Mucosa of rectum (tissue), 2 donors: ENCODE measurements around the gene FYTTD1.
"Not testable (repeated sequence)": the region's sequence is repeated elsewhere in the genome, so short reads cannot be mapped to it uniquely, and the experiment has no call there.

Experiments used
- H3K27ac ChIP-seq, 2 donors: one replicate each; pipeline ENCODE4 v1.7.0; 2013; ENCODE audit warnings: inconsistent platforms in 2 of 2, low read depth in 2 of 2, low read length in 2 of 2
- H3K27me3 ChIP-seq, 2 donors: one replicate each; pipeline ENCODE4 v1.7.0; 2013; ENCODE audit warnings: low read length in 2 of 2; ENCODE audit not compliant: control insufficient read depth in 2 of 2, insufficient read depth in 2 of 2
- H3K36me3 ChIP-seq, 2 donors: one replicate each; pipeline ENCODE4 v1.7.0; 2013; ENCODE audit warnings: low read length in 2 of 2; ENCODE audit not compliant: control insufficient read depth in 2 of 2, insufficient read depth in 2 of 2
- H3K4me1 ChIP-seq, 2 donors: one replicate each; pipeline ENCODE4 v1.7.0; 2013; ENCODE audit warnings: low read length in 2 of 2, mild to moderate bottlenecking in 1 of 2; ENCODE audit not compliant: control insufficient read depth in 2 of 2, insufficient read depth in 2 of 2
- H3K4me3 ChIP-seq, 2 donors: one replicate each; pipeline ENCODE4 v1.7.0; 2013; ENCODE audit warnings: low read length in 2 of 2
- H3K9ac ChIP-seq, 2 donors: one replicate each; pipeline ENCODE4 v1.7.0; 2013; ENCODE audit warnings: low read length in 2 of 2, low read depth in 1 of 2, mild to moderate bottlenecking in 1 of 2
- H3K9me3 ChIP-seq, 2 donors: one replicate each; pipeline ENCODE4 v1.7.0; 2013; ENCODE audit warnings: low read length in 2 of 2; ENCODE audit not compliant: control insufficient read depth in 2 of 2
- donor health status: healthy.
- donor health status: Normal muscosa, but diverticular disease.

FYTTD1 gene, protein sequence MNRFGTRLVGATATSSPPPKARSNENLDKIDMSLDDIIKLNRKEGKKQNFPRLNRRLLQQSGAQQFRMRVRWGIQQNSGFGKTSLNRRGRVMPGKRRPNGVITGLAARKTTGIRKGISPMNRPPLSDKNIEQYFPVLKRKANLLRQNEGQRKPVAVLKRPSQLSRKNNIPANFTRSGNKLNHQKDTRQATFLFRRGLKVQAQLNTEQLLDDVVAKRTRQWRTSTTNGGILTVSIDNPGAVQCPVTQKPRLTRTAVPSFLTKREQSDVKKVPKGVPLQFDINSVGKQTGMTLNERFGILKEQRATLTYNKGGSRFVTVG

DNA sequence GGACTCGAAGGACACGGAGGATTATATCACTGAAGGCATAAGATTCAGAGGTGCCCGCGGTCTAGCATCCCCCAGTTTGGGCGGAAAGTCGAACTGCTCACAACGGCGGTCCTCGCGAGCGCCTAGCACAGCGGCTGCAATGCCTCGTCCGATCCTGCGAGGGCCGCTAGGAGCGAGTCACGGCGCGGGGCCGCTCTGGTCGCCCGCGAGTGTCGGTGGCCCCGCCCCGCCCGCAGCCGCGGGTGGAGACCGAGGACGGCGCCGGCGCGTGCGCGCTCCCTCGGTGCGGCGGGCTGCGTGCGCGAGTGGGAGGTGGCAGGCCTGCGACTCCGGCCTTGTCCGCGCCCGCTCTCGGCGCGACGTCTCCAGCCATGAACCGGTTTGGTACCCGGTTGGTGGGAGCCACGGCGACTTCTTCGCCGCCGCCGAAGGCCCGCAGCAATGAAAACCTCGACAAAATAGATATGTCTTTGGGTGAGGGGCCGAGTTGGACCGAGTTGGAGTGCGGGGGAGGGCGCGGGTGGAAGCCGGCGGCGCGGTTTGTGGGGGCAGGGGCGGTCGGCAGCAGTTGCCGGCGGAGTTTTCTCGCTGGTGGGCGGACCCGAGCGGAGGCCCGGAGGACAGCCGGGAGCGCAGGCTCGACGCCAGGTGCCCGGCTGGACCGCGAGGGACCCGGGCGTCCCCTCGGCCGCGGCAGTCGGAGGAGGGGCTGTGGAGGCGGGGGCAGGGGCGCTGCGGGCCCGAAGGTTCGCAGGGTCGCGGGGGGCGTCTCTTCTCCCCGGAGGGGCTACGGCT is at the start of gene FYTTD1:
Gene FYTTD1 (plus strand): TSS at position 283 of the 795 bp plus-strand sequence. CDS start 89 bp downstream, at position 372.
- H3K4me1 ChIP-seq: peaks cover 15 to 18% of the 10 kb centered on the region in 2 donors
- H3K9me3 ChIP-seq: no peaks in the 10 kb centered on the region
- peak within 1 kb of the TSS; percentile 87 to 96 for H3K4me3 ChIP-seq
- H3K27me3 ChIP-seq: no peaks in the 10 kb centered on the region
- peak within 1 kb of the TSS; percentile 86 to 94 for H3K27ac ChIP-seq
- H3K9ac ChIP-seq: peak within 1 kb of the TSS; percentile 80 to 86
- no peaks in the 10 kb centered on the region for H3K36me3 ChIP-seq

DNA sequence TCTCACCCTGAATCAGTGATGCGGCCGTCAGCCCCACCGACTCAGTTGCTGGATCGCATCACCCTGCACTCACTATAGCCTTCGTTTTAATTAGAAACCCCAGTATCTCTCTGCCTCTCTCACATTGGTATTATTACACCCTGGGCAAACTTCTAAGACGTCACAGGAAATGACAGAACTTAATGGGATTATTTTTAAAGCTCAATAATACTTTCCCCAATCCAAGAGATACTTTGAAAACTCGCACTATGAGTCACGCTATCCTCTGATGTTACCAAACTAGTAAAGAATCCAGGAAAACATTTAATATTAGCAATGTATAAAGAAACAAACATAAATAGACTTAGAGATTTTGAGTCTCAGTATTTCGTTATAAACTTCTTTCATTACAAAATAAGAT is 49.6 kb upstream of the FYTTD1 start:
- Histone ChIP-seq H3K9me3 (no peaks in the 10 kb centered on the region), H3K27ac (no peak overlapping the region), H3K4me3 (no peak overlapping the region), H3K36me3 (peaks cover 53 to 69% of the 10 kb centered on the region in 2 donors), H3K27me3 (no peaks in the 10 kb centered on the region), H3K4me1 (no peaks in the 10 kb centered on the region), H3K9ac (no peak overlapping the region)

DNA sequence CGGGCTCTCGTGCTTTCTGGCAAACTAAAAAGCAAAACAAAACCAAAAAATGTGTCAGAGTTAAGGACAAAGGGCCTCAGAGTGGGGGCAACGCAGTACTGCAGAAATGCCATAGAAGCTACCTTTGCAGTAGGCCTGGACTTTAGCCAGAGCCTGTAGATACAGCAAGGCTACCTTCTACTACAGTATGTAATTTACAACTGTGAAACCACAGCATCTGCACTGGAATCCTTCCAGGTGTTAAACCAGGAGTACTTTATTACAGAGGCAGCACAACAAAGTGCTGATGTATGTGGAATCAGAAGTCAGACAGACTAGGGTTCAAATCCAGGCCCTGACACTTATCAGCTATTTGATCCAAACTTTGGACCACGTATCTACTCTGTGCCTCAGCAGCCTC is 47.8 kb upstream of the FYTTD1 start:
- Histone ChIP-seq H3K27me3 (no peaks in the 10 kb centered on the region), H3K9ac (no peak overlapping the region), H3K4me1 (no peaks in the 10 kb centered on the region), H3K36me3 (peaks cover 41 to 63% of the 10 kb centered on the region in 2 donors), H3K4me3 (no peak overlapping the region), H3K9me3 (no peaks in the 10 kb centered on the region), H3K27ac (no peak overlapping the region)

DNA sequence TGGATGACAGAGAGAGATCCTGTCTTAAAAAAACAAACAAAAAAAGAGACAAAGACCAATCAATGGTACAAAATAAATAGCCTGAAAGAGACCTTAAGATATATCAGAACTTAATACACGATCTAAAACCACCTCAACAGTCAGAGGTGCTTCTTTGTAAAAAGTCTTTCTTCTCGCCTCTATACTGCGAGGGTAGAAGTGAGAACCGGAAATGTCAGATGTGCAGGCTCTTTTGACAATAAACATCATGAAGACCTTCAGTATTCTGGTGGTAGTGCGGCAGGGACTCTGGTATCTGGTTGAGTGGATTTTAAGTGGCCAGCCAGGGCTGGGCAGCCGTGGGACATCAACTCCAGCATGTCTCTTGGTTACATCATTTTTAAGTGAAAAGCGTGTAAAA is 43.0 kb upstream of the FYTTD1 start:
- Histone ChIP-seq H3K4me1 (no peaks in the 10 kb centered on the region), H3K27me3 (no peaks in the 10 kb centered on the region), H3K36me3 (peaks cover 20 to 31% of the 10 kb centered on the region in 2 donors), H3K9me3 (no peaks in the 10 kb centered on the region), H3K4me3 (no peak overlapping the region), H3K27ac (no peak overlapping the region), H3K9ac (no peak overlapping the region)

DNA sequence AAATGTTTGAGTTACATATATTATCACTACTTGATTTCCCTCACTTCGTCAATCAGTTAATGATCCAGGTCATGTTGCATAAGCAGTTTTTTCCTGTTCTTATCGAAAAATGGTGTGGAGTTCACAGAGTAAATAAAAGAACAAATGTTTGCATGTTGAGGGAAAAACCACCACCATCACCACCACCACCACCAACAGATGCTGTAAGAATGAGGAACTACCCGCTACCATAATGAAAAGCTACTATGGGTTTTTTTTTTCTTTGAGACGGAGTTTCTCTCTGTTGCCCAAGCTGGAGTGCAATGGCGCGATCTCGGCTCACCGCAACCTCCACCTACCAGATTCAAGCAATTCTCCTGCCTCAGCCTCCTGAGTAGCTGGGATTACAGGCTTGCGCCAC is 40.5 kb upstream of the FYTTD1 start:
- Histone ChIP-seq H3K4me1 (peaks cover 3 to 7% of the 10 kb centered on the region in 2 donors), H3K27me3 (no peaks in the 10 kb centered on the region), H3K36me3 (peaks cover 12 to 18% of the 10 kb centered on the region in 2 donors), H3K27ac (no peak overlapping the region), H3K4me3 (no peak overlapping the region), H3K9ac (no peak overlapping the region), H3K9me3 (no peaks in the 10 kb centered on the region)

DNA sequence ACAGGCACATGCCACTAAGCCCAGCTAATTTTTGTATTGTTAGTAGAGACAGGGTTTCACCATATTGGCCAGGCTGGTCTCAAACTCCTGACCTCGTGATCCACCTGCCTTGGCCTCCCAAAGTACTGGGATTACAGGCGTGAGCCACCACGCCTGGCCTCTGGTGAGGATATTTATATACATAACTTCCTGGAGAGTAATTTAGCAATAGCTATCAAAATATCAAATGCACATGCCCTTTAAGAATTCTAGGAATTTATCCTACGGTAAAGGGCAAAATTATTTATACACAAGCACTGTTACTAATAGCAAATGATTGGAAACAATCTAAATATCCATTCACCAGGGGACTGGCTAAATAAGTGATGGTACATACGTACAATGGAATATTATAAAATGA is 38.7 kb upstream of the FYTTD1 start:
- H3K9me3 ChIP-seq: not testable (repeated sequence)

DNA sequence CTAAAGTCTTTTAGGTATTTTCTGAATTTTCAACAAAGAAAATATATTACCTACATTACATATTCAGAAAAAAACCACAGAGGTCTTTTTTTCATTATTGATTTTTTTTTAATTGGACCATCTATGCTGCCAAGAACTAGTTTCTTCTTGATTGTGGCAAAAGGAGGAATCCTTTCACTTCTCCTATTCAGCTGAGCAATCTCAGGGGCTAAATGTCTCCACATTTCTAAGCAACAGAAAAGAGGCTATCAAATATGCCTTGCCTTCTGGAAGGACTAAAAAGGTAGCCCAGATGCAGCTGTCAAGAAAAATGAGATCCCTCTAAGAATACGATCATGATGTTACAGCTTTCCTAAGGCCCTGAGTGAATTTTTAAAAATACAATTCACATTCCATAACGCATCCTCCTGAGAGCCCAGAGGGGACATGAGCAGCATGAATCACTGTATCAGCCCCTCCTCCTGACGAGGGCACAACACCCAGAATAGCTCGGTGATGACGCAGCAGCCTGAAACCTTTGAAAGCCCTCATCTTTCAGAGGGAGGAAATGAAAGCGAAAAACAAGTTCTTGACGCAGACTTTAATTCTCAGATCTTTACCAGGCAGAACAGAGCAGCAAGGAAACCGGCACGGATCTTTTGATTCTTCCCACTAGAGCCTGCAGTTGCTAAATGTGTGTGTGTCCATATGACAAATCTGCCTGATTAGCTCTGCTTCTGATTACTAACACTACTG is 37.5 kb upstream of the FYTTD1 start:
- H3K9me3 ChIP-seq: no peaks in the 10 kb centered on the region
- H3K9ac ChIP-seq: peak overlapping the region; percentile 65
- H3K4me1 ChIP-seq: peaks cover 3 to 7% of the 10 kb centered on the region in 2 donors
- peaks cover 3 to 7% of the 10 kb centered on the region in 2 donors for H3K36me3 ChIP-seq
- peak overlapping the region; percentile 78 to 82 for H3K27ac ChIP-seq
- no peaks in the 10 kb centered on the region for H3K27me3 ChIP-seq
- H3K4me3 ChIP-seq: peak overlapping the region; percentile 53 to 54

More for the DNA sequence above, 38.7 kb upstream of the FYTTD1 start:
- not testable (repeated sequence) for H3K27me3 ChIP-seq, H3K27ac ChIP-seq, H3K4me3 ChIP-seq, H3K36me3 ChIP-seq, H3K9ac ChIP-seq, H3K4me1 ChIP-seq

DNA sequence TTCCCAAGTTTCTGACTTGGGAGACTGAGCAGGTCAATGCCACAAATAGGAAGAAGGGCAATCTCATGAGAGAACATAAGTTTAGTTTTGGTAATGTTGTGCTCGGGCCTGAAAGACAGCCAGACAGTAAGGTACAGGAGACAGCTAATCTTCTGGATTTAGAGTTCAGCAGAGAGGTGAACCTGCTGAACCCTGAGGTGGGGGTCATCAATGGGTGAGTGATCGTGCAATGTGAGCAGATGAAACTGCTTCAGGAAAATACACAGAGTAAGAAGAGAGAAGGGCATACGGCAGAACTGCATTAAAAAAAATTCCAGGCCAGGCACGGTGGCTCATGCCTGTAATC is 36.2 kb upstream of the FYTTD1 start:
- H3K9me3 ChIP-seq: no peaks in the 10 kb centered on the region
- peak overlapping the region in 1 of 2 donors; percentile 7 for H3K4me3 ChIP-seq
- H3K27ac ChIP-seq: peak overlapping the region; percentile 41 to 78
- peak overlapping the region in 1 of 2 donors; percentile 41 for H3K9ac ChIP-seq
- peaks cover 3 to 7% of the 10 kb centered on the region in 2 donors for H3K4me1 ChIP-seq
- no peaks in the 10 kb centered on the region for H3K27me3 ChIP-seq
- H3K36me3 ChIP-seq: peaks cover 5 to 7% of the 10 kb centered on the region in 2 donors

DNA sequence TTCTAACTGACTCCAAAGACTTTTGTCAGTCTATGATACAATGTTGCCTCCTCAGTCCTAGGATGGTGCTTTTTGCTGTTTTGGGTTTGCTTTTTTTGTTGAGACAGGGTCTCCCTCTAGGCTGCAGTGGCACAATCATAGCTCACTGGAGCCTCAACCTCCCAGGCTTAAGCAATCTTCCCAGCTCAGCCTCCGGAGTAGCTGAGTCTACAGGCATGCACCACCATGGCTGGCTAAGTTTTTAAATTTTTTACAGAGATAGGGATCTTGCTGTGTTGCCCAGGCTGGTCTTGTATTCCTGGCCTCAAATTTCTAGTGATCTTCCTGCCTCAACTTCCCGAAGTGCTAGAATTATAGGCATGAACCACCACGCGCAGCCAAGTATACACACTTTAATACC is 35.4 kb upstream of the FYTTD1 start:
- Histone ChIP-seq H3K4me1 (peaks cover 3 to 7% of the 10 kb centered on the region in 2 donors), H3K9ac (no peak overlapping the region), H3K27ac (no peak overlapping the region), H3K9me3 (no peaks in the 10 kb centered on the region), H3K4me3 (no peak overlapping the region), H3K36me3 (peaks cover 5 to 7% of the 10 kb centered on the region in 2 donors), H3K27me3 (no peaks in the 10 kb centered on the region)

DNA sequence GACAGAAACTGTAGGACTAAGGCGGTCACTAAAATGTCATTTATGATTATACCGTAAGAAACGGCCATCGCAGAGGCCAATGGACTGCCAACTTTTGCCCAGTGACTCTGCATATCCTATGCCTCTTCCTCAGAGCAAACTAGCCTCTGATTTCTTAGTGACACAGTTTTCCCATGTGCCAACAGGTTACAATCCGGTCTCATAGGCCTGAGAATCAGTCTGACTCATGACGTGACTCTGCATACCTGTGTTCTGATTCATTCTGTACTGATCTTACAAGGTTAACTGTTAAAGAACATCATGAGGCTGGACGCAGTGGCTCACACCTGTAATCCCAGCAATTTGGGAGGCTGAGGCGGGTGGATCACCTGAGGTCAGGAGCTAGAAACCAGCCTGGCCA is 30.8 kb upstream of the FYTTD1 start:
- H3K4me1 ChIP-seq: no peaks in the 10 kb centered on the region
- H3K9ac ChIP-seq: no peak overlapping the region
- H3K36me3 ChIP-seq: peaks cover 2 to 4% of the 10 kb centered on the region in 2 donors
- no peaks in the 10 kb centered on the region for H3K9me3 ChIP-seq
- no peak overlapping the region for H3K27ac ChIP-seq
- H3K4me3 ChIP-seq: no peak overlapping the region
- no peaks in the 10 kb centered on the region for H3K27me3 ChIP-seq
